ENCODE data around the gene FMN1. TPM values are rescaled to one million over a fixed set of nuclear protein-coding genes. Genes with fewer than 3 reads are reported as not detected.

FMN1 gene
- total and polyA plus RNA-seq, 10 of the 15 experiments (the other 5 are each of a cell fraction or from before 2014, with no cell fraction given) = 0.05 to 0.16 (median 0.08) TPM; not detected in 4

GRCh38 chr15:33198541-33198940 is 4.0 kb upstream of the FMN1 start:
- no peaks in the 10 kb centered on the region; the same call in 1 of the 3 replicates for H3K9me3 ChIP-seq (replicated peaks; ENCODE audit: control insufficient read depth, insufficient read depth, low read length)
- H3K36me3 ChIP-seq (ENCODE audit: control insufficient read depth in 2 of 2, insufficient read depth in 2 of 2, low read length in 1 of 2) = no peaks in the 10 kb centered on the region
- no peak for DNase-seq (ENCODE audit: low read depth, low spot score)
- no peaks in the 10 kb centered on the region for H3K79me2 ChIP-seq (ENCODE audit: control insufficient read depth, insufficient read depth, low read length)
- H3K4me1 ChIP-seq (ENCODE audit: control insufficient read depth, insufficient read depth, low read length) = peaks cover 16% of the 10 kb centered on the region
- H3K4me3 ChIP-seq = no peak overlapping the region
- no peak overlapping the region for H3K9ac ChIP-seq (ENCODE audit: control insufficient read depth, insufficient read depth, low read length)
- no peak overlapping the region for H3K27ac ChIP-seq (ENCODE audit: control insufficient read depth, insufficient read depth)
- 81% methylated on average over 4 of the region's 4 CpGs for WGBS (ENCODE audit: insufficient coverage, insufficient replicate concordance, low lambda C conversion rate, missing lambda C conversion rate)
- no peaks in the 10 kb centered on the region for H4K20me1 ChIP-seq (ENCODE audit: control insufficient read depth, insufficient read depth)
- TF ChIP-seq ELK1 (IDR thresholded peaks at IDR 0.05; ENCODE audit: low read depth, low read length) = no peak
- no peak for TF ChIP-seq WRNIP1 (IDR thresholded peaks at IDR 0.05; ENCODE audit: borderline replicate concordance, low read depth, low read length)
- TF ChIP-seq MAX (IDR thresholded peaks at IDR 0.05; ENCODE audit: low read depth, low read length) = no peak
- no peak for TF ChIP-seq DPF2 (IDR thresholded peaks at IDR 0.05)
- no peak for TF ChIP-seq POLR2A (IDR thresholded peaks at IDR 0.05; ENCODE audit: low read depth, low read length)
- no peak for TF ChIP-seq BHLHE40 (IDR thresholded peaks at IDR 0.05; ENCODE audit: borderline replicate concordance in 1 of 2, low read depth in 2 of 2, low read length in 1 of 2)
- TF ChIP-seq IRF5 (IDR thresholded peaks at IDR 0.05; ENCODE audit: borderline replicate concordance) = no peak
- no peak for TF ChIP-seq PRDM15 (CRISPR knock-in tag; IDR thresholded peaks at IDR 0.05)
- TF ChIP-seq E2F8 (IDR thresholded peaks at IDR 0.05; ENCODE audit: low read depth, partially characterized antibody) = no peak
- no peak for TF ChIP-seq STAT1 (conservative IDR thresholded peaks at IDR 0.05)
- H2AFZ ChIP-seq (ENCODE audit: control insufficient read depth, low read depth, low read length) = no peak overlapping the region
- intact Hi-C loops (cut with micrococcal nuclease; ENCODE audit: unreplicated experiment) = no loop called here
- ChIA-PET CTCF (no interaction called here), RAD21 (ENCODE audit: unreplicated experiment) (no interaction called here), POLR2A (no interaction called here), SMC1A (ENCODE audit: uncharacterized antibody, unreplicated experiment) (no interaction called here)
- ATAC-seq = no peak
- peaks cover 0 to 9% of the 10 kb centered on the region in 2 experiments; a peak in 2 of 4 replicates for H3K27me3 ChIP-seq (replicated peaks in 1 of 2; ENCODE audit: control insufficient read depth in 2 of 2, insufficient read depth in 2 of 2, low read length in 1 of 2)
- in situ Hi-C loops (cut with MboI) = no loop called here
- FAIRE-seq = no peak
- no peak overlapping the region for H3K4me2 ChIP-seq (ENCODE audit: control insufficient read depth, insufficient read depth)
- BruUV-seq (replicated peaks) = no TSS peak

All from GM12878 (cell line).